A673 (cell line): Measurements from ENCODE around the gene MED23. TPM values are rescaled to one million over a fixed set of nuclear protein-coding genes. Genes with fewer than 3 reads are reported as not detected.

Experiments
- BruUV-seq: library from RNA; stranded (reverse); fragments of 400-500 nt; replicated peaks from 2 replicates; lab custom pipeline; 2021; lab: Mats Ljungman, UMichigan
- CTCF ChIA-PET: fragments of 300-600 bp; sonication (Branson Sonifier 250); formaldehyde crosslinking; loops from one replicate; lab custom pipeline; 2022; ENCODE audit warnings: antibody characterized with exemption; lab: Charles Lee
- POLR2A ChIA-PET: fragments of 300-600 bp; sonication (Branson Sonifier 250); formaldehyde crosslinking; loops from one replicate; lab custom pipeline; 2022; ENCODE audit warnings: antibody characterized with exemption; ENCODE audit not compliant: low non-redundant PET; lab: Charles Lee
- DNase-seq: peaks from one replicate; pipeline ENCODE4 v3.0.0-alpha.2; 2015; ENCODE audit warnings: low spot score
- H3K27ac ChIP-seq: fragments of 200-600 bp; sonication (generic); 2 replicates; pipeline ENCODE4 v1.5.1; 2016; ENCODE audit warnings: mixed run types, low read depth, mild to moderate bottlenecking, mixed read lengths, antibody characterized with exemption, low read length; ENCODE audit not compliant: poor library complexity, severe bottlenecking
- H3K27me3 ChIP-seq: fragments of 200-600 bp; sonication (generic); replicated peaks from 2 replicates; pipeline ENCODE4 v1.6.1; 2017; ENCODE audit warnings: mixed run types, low read depth, mild to moderate bottlenecking, mixed read lengths, antibody characterized with exemption, low read length; ENCODE audit not compliant: insufficient read depth, poor library complexity
- H3K36me3 ChIP-seq: fragments of 200-600 bp; sonication (generic); 2 replicates; pipeline ENCODE4 v1.6.1; 2016; ENCODE audit warnings: mixed run types, mild to moderate bottlenecking, mixed read lengths, antibody characterized with exemption, low read length; ENCODE audit not compliant: insufficient read depth, poor library complexity, severe bottlenecking
- H3K4me1 ChIP-seq: fragments of 200-600 bp; sonication (generic); 2 replicates; pipeline ENCODE4 v1.6.1; 2017; ENCODE audit warnings: mixed run types, mild to moderate bottlenecking, mixed read lengths, antibody characterized with exemption, low read length; ENCODE audit not compliant: insufficient read depth, poor library complexity, severe bottlenecking
- H3K4me3 ChIP-seq: fragments of 200-600 bp; sonication (generic); 2 replicates; pipeline ENCODE4 v1.5.1; 2016; ENCODE audit warnings: low read depth, mixed run types, mild to moderate bottlenecking, mixed read lengths, low read length; ENCODE audit not compliant: poor library complexity, severe bottlenecking
- H3K9me3 ChIP-seq: fragments of 200-600 bp; sonication (generic); 2 replicates; pipeline ENCODE4 v1.6.1; 2016; ENCODE audit warnings: mixed run types, low read depth, mild to moderate bottlenecking, mixed read lengths, antibody characterized with exemption, low read length; ENCODE audit not compliant: poor library complexity, severe bottlenecking
- EZH2 ChIP-seq: fragments of 200-600 bp; sonication (generic); IDR thresholded peaks from 2 replicates; pipeline ENCODE4 v1.6.1; 2017; ENCODE audit warnings: borderline replicate concordance, low read depth, mild to moderate bottlenecking, mixed read lengths, antibody characterized with exemption, low read length; ENCODE audit not compliant: poor library complexity, severe bottlenecking
- intact Hi-C: fragments of 100-400 bp; cut with micrococcal nuclease; formaldehyde crosslinking; loops from one replicate; pipeline ENCODE4 v1.10.0; 2022; ENCODE audit not compliant: unreplicated experiment
- total RNA-seq: library from RNA; stranded (reverse); gene quantifications from 2 replicates; pipeline ENCODE4 v1.2.3, GENCODE V29; 2021
- TF ChIP-seq, protein P1 (sequence below): fragments of 300-800, 200-600 bp; sonication (generic); conservative IDR thresholded peaks from 2 replicates; pipeline ENCODE4 v1.5.1; 2017; ENCODE audit warnings: low read depth, mild to moderate bottlenecking, antibody characterized with exemption, low read length, moderate library complexity, mixed read lengths

MED23 gene
- total RNA-seq, 1 experiment from 2014 or later = 32.3 TPM

DNA sequence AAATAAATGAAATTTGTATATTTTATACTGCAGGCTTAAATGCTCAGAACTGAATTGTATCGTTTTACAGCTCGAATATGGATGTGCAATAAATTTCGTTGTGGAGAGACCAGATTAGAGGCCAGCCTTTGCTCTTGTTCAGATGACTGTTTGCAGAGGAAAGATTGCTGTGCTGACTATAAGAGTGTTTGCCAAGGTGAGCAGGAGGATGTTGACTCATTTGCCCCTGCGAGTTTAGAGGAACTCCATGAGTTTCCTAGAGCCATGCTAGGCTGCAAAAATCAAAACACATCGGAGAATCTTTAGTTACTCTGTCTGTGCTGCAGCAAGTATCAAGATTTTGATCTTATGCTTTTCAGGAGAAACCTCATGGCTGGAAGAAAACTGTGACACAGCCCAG is 24.4 kb upstream of the MED23 start:
- no peaks in the 10 kb centered on the region for H3K27me3 ChIP-seq
- intact Hi-C loops = no loop called here
- TF ChIP-seq, protein P1, sequence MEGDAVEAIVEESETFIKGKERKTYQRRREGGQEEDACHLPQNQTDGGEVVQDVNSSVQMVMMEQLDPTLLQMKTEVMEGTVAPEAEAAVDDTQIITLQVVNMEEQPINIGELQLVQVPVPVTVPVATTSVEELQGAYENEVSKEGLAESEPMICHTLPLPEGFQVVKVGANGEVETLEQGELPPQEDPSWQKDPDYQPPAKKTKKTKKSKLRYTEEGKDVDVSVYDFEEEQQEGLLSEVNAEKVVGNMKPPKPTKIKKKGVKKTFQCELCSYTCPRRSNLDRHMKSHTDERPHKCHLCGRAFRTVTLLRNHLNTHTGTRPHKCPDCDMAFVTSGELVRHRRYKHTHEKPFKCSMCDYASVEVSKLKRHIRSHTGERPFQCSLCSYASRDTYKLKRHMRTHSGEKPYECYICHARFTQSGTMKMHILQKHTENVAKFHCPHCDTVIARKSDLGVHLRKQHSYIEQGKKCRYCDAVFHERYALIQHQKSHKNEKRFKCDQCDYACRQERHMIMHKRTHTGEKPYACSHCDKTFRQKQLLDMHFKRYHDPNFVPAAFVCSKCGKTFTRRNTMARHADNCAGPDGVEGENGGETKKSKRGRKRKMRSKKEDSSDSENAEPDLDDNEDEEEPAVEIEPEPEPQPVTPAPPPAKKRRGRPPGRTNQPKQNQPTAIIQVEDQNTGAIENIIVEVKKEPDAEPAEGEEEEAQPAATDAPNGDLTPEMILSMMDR = no peak
- TF ChIP-seq EZH2 = no peak
- no peak overlapping the region for H3K27ac ChIP-seq
- POLR2A ChIA-PET = no interaction called here
- H3K4me1 ChIP-seq = no peaks in the 10 kb centered on the region
- CTCF ChIA-PET = no interaction called here
- no peak for DNase-seq
- no peaks in the 10 kb centered on the region for H3K36me3 ChIP-seq
- no TSS peak for BruUV-seq
- H3K9me3 ChIP-seq = no peaks in the 10 kb centered on the region
- H3K4me3 ChIP-seq = no peak overlapping the region

DNA sequence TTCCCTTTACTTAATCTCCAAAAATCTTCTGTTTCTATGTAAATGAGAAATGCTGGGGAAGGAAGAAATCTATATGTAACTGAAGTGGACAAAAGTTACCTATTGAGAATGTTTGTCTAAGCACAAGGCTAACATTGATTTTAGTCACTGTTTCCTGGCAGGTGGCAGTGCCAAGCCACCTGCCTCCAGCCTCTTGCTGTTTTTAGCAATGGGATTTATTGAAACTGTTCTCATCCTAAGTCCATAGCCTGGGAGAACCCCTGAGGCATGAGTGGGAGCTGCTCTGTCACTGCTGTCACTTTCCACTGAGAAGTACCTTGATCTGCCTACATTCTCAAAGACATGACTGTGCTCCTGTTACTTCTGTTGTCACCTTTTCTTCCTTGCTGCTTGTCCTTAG is 23.7 kb upstream of the MED23 start:
- Histone ChIP-seq H3K36me3 (no peaks in the 10 kb centered on the region), H3K9me3 (no peaks in the 10 kb centered on the region), H3K27ac (no peak overlapping the region), H3K4me3 (no peak overlapping the region), H3K27me3 (no peaks in the 10 kb centered on the region), H3K4me1 (no peaks in the 10 kb centered on the region)
- POLR2A ChIA-PET = no interaction called here
- no peak for DNase-seq
- intact Hi-C loops = no loop called here
- CTCF ChIA-PET = no interaction called here
- BruUV-seq = no TSS peak
- no peak for TF ChIP-seq EZH2
- TF ChIP-seq, protein P1 = no peak

DNA sequence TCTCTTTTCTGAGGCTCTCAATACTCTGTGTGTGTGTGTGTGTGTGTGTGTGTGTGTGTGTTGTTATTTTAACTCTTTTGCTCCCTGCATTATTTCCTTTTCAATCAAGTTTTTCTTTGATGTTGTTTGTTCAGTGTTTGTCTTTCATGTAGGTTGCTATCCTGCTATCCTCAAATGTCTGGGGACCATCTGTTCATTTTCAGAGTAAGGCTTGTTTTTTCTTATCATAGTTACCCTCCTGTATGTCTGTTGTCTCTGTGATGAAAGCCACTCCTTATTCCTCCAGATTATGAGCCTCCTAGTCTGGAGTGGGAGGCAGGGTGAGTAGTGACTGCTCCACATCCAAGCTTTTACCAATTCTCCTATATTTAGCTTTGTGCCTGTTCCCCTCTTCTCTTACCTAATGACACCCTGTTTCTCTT is 18.2 kb upstream of the MED23 start:
- no peak overlapping the region for H3K27ac ChIP-seq
- no peak overlapping the region for H3K4me3 ChIP-seq
- no peaks in the 10 kb centered on the region for H3K36me3 ChIP-seq
- no peak for TF ChIP-seq EZH2
- TF ChIP-seq, protein P1 = no peak
- H3K9me3 ChIP-seq = no peaks in the 10 kb centered on the region
- intact Hi-C loops = no loop called here
- H3K4me1 ChIP-seq = no peaks in the 10 kb centered on the region
- BruUV-seq = no TSS peak
- H3K27me3 ChIP-seq = no peaks in the 10 kb centered on the region
- ChIA-PET CTCF (no interaction called here), POLR2A (no interaction called here)
- no peak for DNase-seq
